IMR-90 (cell line): ENCODE results near the gene CEP70. TPM values are rescaled to one million over a fixed set of nuclear protein-coding genes. Genes with fewer than 3 reads are reported as not detected.

Source experiments
- ATAC-seq: fragments of 200-7000 bp; cut with Tn5 transposase; 2 replicates; pipeline ENCODE4 v1.9.1; 2020; ENCODE audit warnings: low read depth, mild to moderate bottlenecking, moderate library complexity
- BruUV-seq: library from RNA; stranded (reverse); fragments of 400-500 nt; replicated peaks from 2 replicates; lab custom pipeline; 2021; lab: Mats Ljungman, UMichigan
- CTCF ChIA-PET: fragments of 300-600 bp; formaldehyde crosslinking; extraction: SDS; loops from one replicate; lab custom pipeline; 2021; ENCODE audit warnings: antibody characterized with exemption; lab: Yijun Ruan, JAX
- POLR2A ChIA-PET: fragments of 300-600 bp; sonication (Branson Sonifier 250); formaldehyde crosslinking; loops from one replicate; lab custom pipeline; 2022; ENCODE audit warnings: antibody characterized with exemption; ENCODE audit not compliant: unreplicated experiment; lab: Charles Lee
- DNase-seq: peaks from one replicate; pipeline ENCODE4 v3.0.0; 2013
- H2AFZ ChIP-seq: replicated peaks from 2 replicates; pipeline ENCODE3; 2013; ENCODE audit warnings: low read length, mild to moderate bottlenecking; ENCODE audit not compliant: poor library complexity
- H2AK5ac ChIP-seq: 2 replicates; pipeline ENCODE4 v1.6.1; 2013; ENCODE audit warnings: low read depth, low read length, inconsistent platforms
- H2AK9ac ChIP-seq: replicated peaks from 2 replicates; pipeline ENCODE3; 2013; ENCODE audit warnings: mild to moderate bottlenecking, low read depth, low read length, moderate library complexity; ENCODE audit not compliant: poor library complexity
- H2BK120ac ChIP-seq: 2 replicates; pipeline ENCODE4 v1.6.1; 2013; ENCODE audit warnings: low read depth, low read length, inconsistent platforms
- H2BK15ac ChIP-seq: 3 replicates; pipeline ENCODE4 v1.6.1; 2013; ENCODE audit warnings: low read depth, low read length, inconsistent platforms
- H2BK20ac ChIP-seq: 2 replicates; pipeline ENCODE4 v1.6.1; 2013; ENCODE audit warnings: low read depth, mild to moderate bottlenecking, inconsistent platforms, low read length, moderate library complexity
- H2BK5ac ChIP-seq: 2 replicates; pipeline ENCODE4 v1.6.1; 2013; ENCODE audit warnings: mild to moderate bottlenecking, low read depth, low read length, inconsistent platforms; ENCODE audit not compliant: poor library complexity, severe bottlenecking
- H3K14ac ChIP-seq: replicated peaks from 2 replicates; pipeline ENCODE4 v1.6.1; 2013; ENCODE audit warnings: low read depth, low read length, inconsistent platforms
- H3K18ac ChIP-seq: 2 replicates; pipeline ENCODE4 v1.6.1; 2013; ENCODE audit warnings: low read depth, low read length, control low read depth
- H3K23ac ChIP-seq: 2 replicates; pipeline ENCODE4 v1.6.1; 2013; ENCODE audit warnings: low read depth, low read length, inconsistent platforms
- H3K27ac ChIP-seq: 2 replicates; pipeline ENCODE4 v1.5.1; 2013; ENCODE audit warnings: mild to moderate bottlenecking, control low read depth, low read length; ENCODE audit not compliant: insufficient read depth
- H3K27me3 ChIP-seq: 2 replicates; pipeline ENCODE4 v1.6.1; 2013; ENCODE audit warnings: low read length; ENCODE audit not compliant: control insufficient read depth, insufficient read depth
- H3K36me3 ChIP-seq: 2 replicates; pipeline ENCODE4 v1.6.1; 2013; ENCODE audit warnings: low read length, mixed read lengths; ENCODE audit not compliant: control insufficient read depth, insufficient read depth
- H3K4ac ChIP-seq: 2 replicates; pipeline ENCODE4 v1.6.1; 2013; ENCODE audit warnings: low read depth, low read length, inconsistent platforms
- H3K4me1 ChIP-seq: 2 replicates; pipeline ENCODE4 v1.6.1; 2013; ENCODE audit warnings: low read length, mixed read lengths; ENCODE audit not compliant: control insufficient read depth, insufficient read depth
- H3K4me2 ChIP-seq: 2 replicates; pipeline ENCODE4 v1.6.1; 2013; ENCODE audit warnings: low read depth, mild to moderate bottlenecking, control low read depth, low read length, moderate library complexity
- H3K4me3 ChIP-seq: 2 replicates; pipeline ENCODE4 v1.5.1; 2013; ENCODE audit warnings: low read depth, mild to moderate bottlenecking, control low read depth, low read length, moderate library complexity; ENCODE audit not compliant: insufficient read depth
- H3K56ac ChIP-seq: 2 replicates; pipeline ENCODE4 v1.6.1; 2013; ENCODE audit warnings: low read length, inconsistent platforms; ENCODE audit not compliant: insufficient read depth; ENCODE audit errors: extremely low read depth
- H3K79me1 ChIP-seq, 2 experiments: 2 replicates each; pipeline ENCODE4 v1.6.1; 2013; ENCODE audit warnings: low read length in 2 of 2, inconsistent platforms in 1 of 2, low read depth in 1 of 2
- H3K9ac ChIP-seq: 2 replicates; pipeline ENCODE4 v1.6.1; 2013; ENCODE audit warnings: low read depth, low read length, control low read depth
- H3K9me1 ChIP-seq: 2 replicates; pipeline ENCODE4 v1.6.1; 2013; ENCODE audit warnings: low read length, inconsistent platforms; ENCODE audit not compliant: insufficient read depth
- H3K9me3 ChIP-seq: 2 replicates; pipeline ENCODE4 v1.6.1; 2013; ENCODE audit warnings: low read length; ENCODE audit not compliant: control insufficient read depth, insufficient read depth
- H4K20me1 ChIP-seq: 2 replicates; pipeline ENCODE4 v1.6.1; 2013; ENCODE audit warnings: low read length, inconsistent platforms; ENCODE audit not compliant: insufficient read depth
- H4K5ac ChIP-seq: 2 replicates; pipeline ENCODE4 v1.6.1; 2013; ENCODE audit warnings: mild to moderate bottlenecking, low read depth, low read length, control low read depth
- H4K8ac ChIP-seq, 2 experiments: 2 replicates each; pipeline ENCODE4 v1.6.1; 2013; ENCODE audit warnings: low read depth in 2 of 2, low read length in 2 of 2, control low read depth in 1 of 2, inconsistent platforms in 1 of 2
- H4K91ac ChIP-seq: 2 replicates; pipeline ENCODE4 v1.6.1; 2013; ENCODE audit warnings: low read depth, low read length, inconsistent platforms; ENCODE audit not compliant: insufficient read depth
- BHLHE40 ChIP-seq: fragments of 150-350 bp; IDR thresholded peaks from 2 replicates; pipeline ENCODE4 v1.6.1; 2016; ENCODE audit warnings: mild to moderate bottlenecking, low read depth, low read length
- CEBPB ChIP-seq: IDR thresholded peaks from 2 replicates; pipeline ENCODE4 v1.6.1; 2012; ENCODE audit warnings: low read depth, low read length, improper control_type of control experiment
- CHD1 ChIP-seq: IDR thresholded peaks from 2 replicates; pipeline ENCODE4 v1.6.1; 2012; ENCODE audit warnings: low read depth, low read length, improper control_type of control experiment
- CTCF ChIP-seq: conservative IDR thresholded peaks from 2 replicates; pipeline ENCODE4 v1.5.1; 2012; ENCODE audit warnings: mild to moderate bottlenecking, low read depth, low read length, improper control_type of control experiment
- ELK1 ChIP-seq: fragments of 150-350 bp; IDR thresholded peaks from 2 replicates; pipeline ENCODE4 v1.6.1; 2016; ENCODE audit warnings: low read depth, mild to moderate bottlenecking, low read length, moderate library complexity, borderline replicate concordance
- FOS ChIP-seq: fragments of 150-350 bp; IDR thresholded peaks from 2 replicates; pipeline ENCODE4 v1.6.1; 2016; ENCODE audit warnings: low read depth, low read length
- MAFK ChIP-seq: IDR thresholded peaks from 2 replicates; pipeline ENCODE4 v1.6.1; 2012; ENCODE audit warnings: low read depth, low read length, improper control_type of control experiment
- MAZ ChIP-seq: IDR thresholded peaks from 2 replicates; pipeline ENCODE4 v1.6.1; 2012; ENCODE audit warnings: low read depth, mild to moderate bottlenecking, low read length, improper control_type of control experiment, moderate library complexity, borderline replicate concordance
- MXI1 ChIP-seq: IDR thresholded peaks from 2 replicates; pipeline ENCODE4 v1.6.1; 2012; ENCODE audit warnings: low read depth, mild to moderate bottlenecking, low read length, moderate library complexity, borderline replicate concordance
- NFE2L2 ChIP-seq: fragments of 150-350 bp; IDR thresholded peaks from 2 replicates; pipeline ENCODE4 v1.6.1; 2016; ENCODE audit warnings: low read depth, mild to moderate bottlenecking, low read length
- RAD21 ChIP-seq: IDR thresholded peaks from 2 replicates; pipeline ENCODE4 v1.6.1; 2012; ENCODE audit warnings: low read length, improper control_type of control experiment
- RCOR1 ChIP-seq: IDR thresholded peaks from 2 replicates; pipeline ENCODE4 v1.6.1; 2012; ENCODE audit warnings: mild to moderate bottlenecking, low read length, improper control_type of control experiment; ENCODE audit not compliant: insufficient replicate concordance
- RFX5 ChIP-seq: IDR thresholded peaks from 2 replicates; pipeline ENCODE4 v1.8.0; 2012; ENCODE audit warnings: low read depth, mild to moderate bottlenecking, low read length, moderate library complexity
- SMC3 ChIP-seq: fragments of 150-350 bp; IDR thresholded peaks from 2 replicates; pipeline ENCODE4 v1.6.1; 2016; ENCODE audit warnings: low read depth, mild to moderate bottlenecking, antibody characterized with exemption, low read length, moderate library complexity
- USF2 ChIP-seq: fragments of 150-350 bp; IDR thresholded peaks from 2 replicates; pipeline ENCODE4 v1.6.1; 2017; ENCODE audit warnings: mild to moderate bottlenecking, antibody characterized with exemption, low read length, low read depth
- WGBS, 2 experiments: methylation state at CpG; one replicate each; pipeline versions ENCODE4 v1.1.5 to v1.1.7; 2013; ENCODE audit warnings: missing lambda C conversion rate in 2 of 2; ENCODE audit not compliant: insufficient read length in 1 of 2; ENCODE audit errors: extremely low coverage in 2 of 2; 5-methylcytosine and 5-hydroxymethylcytosine counted together
- dilution Hi-C: fragments of 300-500 bp; cut with HindIII; formaldehyde crosslinking; loops from one replicate; pipeline ENCODE4 v1.14.3; 2018; ENCODE audit warnings: low sequenced_read_pairs; ENCODE audit not compliant: unreplicated experiment
- in situ Hi-C: fragments of 300-500 bp; cut with MboI; formaldehyde crosslinking; loops from 3 replicates; pipeline ENCODE4 v1.14.3; 2019; ENCODE audit warnings: low sequenced_read_pairs, inconsistent platforms, mixed read lengths
- intact Hi-C: fragments of 100-400 bp; cut with micrococcal nuclease; formaldehyde crosslinking; loops from 2 replicates; pipeline ENCODE4 v1.10.0; 2022
- polyA plus RNA-seq, 3 experiments: library from polyadenylated mRNA; depleted of rRNA; stranded (reverse); fragments of >200 nt; gene quantifications; 2 replicates each; pipeline ENCODE4 v1.2.3, GENCODE V29; 2012; ENCODE audit warnings: low replicate concordance in 1 of 3
- total RNA-seq: library from RNA; depleted of rRNA; stranded (reverse); fragments of >200 nt; gene quantifications from 2 replicates; pipeline ENCODE4 v1.2.3, GENCODE V29; 2012

Gene CEP70
- total and polyA plus RNA-seq, 2 of the 4 experiments (the other 2 are of a cell fraction), result 4.6 to 11.1 TPM

- no peak overlapping the region for H2AK5ac ChIP-seq
- no peak overlapping the region for H2BK5ac ChIP-seq
- no peak overlapping the region for H3K9ac ChIP-seq
- H2AK9ac ChIP-seq, result no peak overlapping the region
- no peaks in the 10 kb centered on the region for H4K20me1 ChIP-seq
- no peak overlapping the region for H4K91ac ChIP-seq
- H4K5ac ChIP-seq, result no peak overlapping the region
- no CpG with 5 or more reads among the region's 1 CpG for WGBS, 2 experiments
- intact Hi-C loops (no loop called here), dilution Hi-C loops (no loop called here), in situ Hi-C loops (no loop called here)
- no peak overlapping the region for H3K23ac ChIP-seq
- no peak overlapping the region for H2AFZ ChIP-seq
- no peak for DNase-seq
- CTCF ChIA-PET, result interaction anchor here (0.6 kb wide), 1 partner anchor 63 kb away, joined by 3 read pairs; no protein-coding TSS in a partner anchor
- H4K8ac ChIP-seq, result no peak overlapping the region
- H3K4me1 ChIP-seq, result no peaks in the 10 kb centered on the region
- peaks cover 4% of the 10 kb centered on the region; the same call in 1 of the 2 replicates for H3K9me3 ChIP-seq
- peaks cover 0 to 4% of the 10 kb centered on the region in 2 experiments; a peak in 1 of 4 replicates for H3K79me1 ChIP-seq
- POLR2A ChIA-PET, result no interaction called here
- H3K4ac ChIP-seq, result no peak overlapping the region
- no TSS peak for BruUV-seq
- no peak for ATAC-seq
- H3K36me3 ChIP-seq, result no peaks in the 10 kb centered on the region
- no peak overlapping the region for H3K56ac ChIP-seq
- H3K4me2 ChIP-seq, result no peak overlapping the region
- no peak overlapping the region for H3K14ac ChIP-seq
- H2BK120ac ChIP-seq, result no peak overlapping the region
- no peaks in the 10 kb centered on the region for H3K9me1 ChIP-seq
- no peak overlapping the region for H3K27ac ChIP-seq
- H3K27me3 ChIP-seq, result no peaks in the 10 kb centered on the region
- no peak overlapping the region for H2BK15ac ChIP-seq
- no peak overlapping the region for H3K4me3 ChIP-seq
- TF ChIP-seq FOS, result no peak
- no peak for TF ChIP-seq RFX5
- no peak for TF ChIP-seq USF2
- no peak for TF ChIP-seq SMC3
- TF ChIP-seq MAFK, result no peak
- no peak for TF ChIP-seq CEBPB
- TF ChIP-seq NFE2L2, result no peak
- no peak for TF ChIP-seq CHD1
- TF ChIP-seq CTCF, result no peak
- TF ChIP-seq RCOR1, result no peak
- no peak for TF ChIP-seq MAZ
- TF ChIP-seq RAD21, result no peak
- TF ChIP-seq MXI1, result no peak
- TF ChIP-seq ELK1, result no peak
- TF ChIP-seq BHLHE40, result no peak
- no peak overlapping the region for H2BK20ac ChIP-seq
- H3K18ac ChIP-seq, result no peak overlapping the region
Observed at GRCh38 chr3:138573138-138573537, 20.9 kb downstream of the CEP70 start.
